Measurements from ENCODE around the gene TPP1. TPM values are rescaled to one million over a fixed set of nuclear protein-coding genes. Genes with fewer than 3 reads are reported as not detected.

Gene TPP1
- total and polyA plus RNA-seq, 10 of the 15 experiments (the other 5 are each of a cell fraction or from before 2014, with no cell fraction given) = 7.5 to 64.6 (median 38.3) TPM

DNA sequence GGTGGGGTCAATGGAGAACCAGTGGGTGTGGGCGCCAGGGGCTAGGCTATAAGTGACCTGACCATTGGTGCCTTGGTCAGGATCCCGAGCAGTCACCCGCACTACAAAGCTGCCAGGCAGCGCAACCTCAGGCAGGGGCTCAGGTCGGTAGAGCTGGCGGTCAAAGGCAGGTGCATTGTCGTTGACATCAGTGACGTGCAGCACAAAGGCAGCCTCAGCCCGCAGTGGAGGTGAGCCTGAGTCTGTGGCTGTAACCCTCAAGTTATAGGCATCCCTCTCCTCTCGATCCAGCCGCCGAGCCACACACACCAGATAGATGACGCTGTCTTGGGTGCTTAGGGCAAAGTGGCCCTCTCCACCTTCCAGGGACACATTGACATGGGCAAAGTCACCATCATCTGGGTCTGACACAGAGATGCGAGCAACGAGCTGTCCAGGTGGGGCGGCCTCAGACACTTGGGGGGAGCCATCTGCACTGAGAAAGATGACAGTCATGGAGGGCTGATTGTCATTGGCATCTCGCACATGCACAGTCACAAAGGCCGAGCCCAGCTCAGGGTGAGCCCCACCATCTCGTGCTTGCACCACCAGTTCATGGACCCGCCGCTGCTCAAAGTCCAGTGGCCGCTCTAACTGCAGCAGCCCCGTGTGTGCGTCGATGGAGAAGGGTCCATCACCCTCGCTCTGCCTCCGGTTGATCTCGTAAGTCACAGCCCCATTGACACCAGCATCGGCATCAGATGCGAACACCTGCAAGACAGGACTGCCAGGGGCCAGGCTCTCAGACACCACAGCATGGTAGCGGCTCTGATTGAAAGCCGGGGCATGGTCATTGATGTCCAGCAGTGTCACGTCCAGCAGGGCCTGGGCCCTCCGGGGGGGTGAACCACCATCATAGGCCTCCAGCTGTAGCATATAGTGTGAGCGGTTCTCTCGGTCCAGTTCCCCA is 21.1 kb upstream of the TPP1 start:
- H3K9me3 ChIP-seq (replicated peaks; ENCODE audit: control insufficient read depth, insufficient read depth, low read length) = no peaks in the 10 kb centered on the region
- no peak overlapping the region for H3K4me3 ChIP-seq
- FAIRE-seq (no peak), DNase-seq (ENCODE audit: low read depth, low spot score) (no peak), ATAC-seq (no peak)
- no peaks in the 10 kb centered on the region for H3K4me1 ChIP-seq (ENCODE audit: control insufficient read depth, insufficient read depth, low read length)
- WGBS (ENCODE audit: insufficient coverage, insufficient replicate concordance, low lambda C conversion rate, missing lambda C conversion rate) = 76% methylated on average over 35 of the region's 36 CpGs
- no peaks in the 10 kb centered on the region for H4K20me1 ChIP-seq (ENCODE audit: control insufficient read depth, insufficient read depth)
- H3K27ac ChIP-seq (ENCODE audit: control insufficient read depth, insufficient read depth) = no peak overlapping the region
- no peaks in the 10 kb centered on the region for H3K36me3 ChIP-seq (ENCODE audit: control insufficient read depth in 2 of 2, insufficient read depth in 2 of 2, low read length in 1 of 2)
- ChIA-PET POLR2A (no interaction called here), CTCF (interaction anchor here (0.7 kb wide), 1 partner anchor 108 kb away, joined by 4 read pairs; no protein-coding TSS in a partner anchor), SMC1A (ENCODE audit: uncharacterized antibody, unreplicated experiment) (interaction anchor here (0.7 to 1.4 kb wide), 2 partner anchors 9 to 132 kb away, joined by 3 read pairs; no protein-coding TSS in a partner anchor), RAD21 (ENCODE audit: unreplicated experiment) (no interaction called here)
- intact Hi-C loops (cut with micrococcal nuclease; ENCODE audit: unreplicated experiment) (no loop called here), in situ Hi-C loops (cut with MboI) (no loop called here)
- H3K9ac ChIP-seq (ENCODE audit: control insufficient read depth, insufficient read depth, low read length) = no peak overlapping the region
- no peaks in the 10 kb centered on the region for H3K79me2 ChIP-seq (ENCODE audit: control insufficient read depth, insufficient read depth, low read length)
- no peak overlapping the region for H3K4me2 ChIP-seq (ENCODE audit: control insufficient read depth, insufficient read depth)
- BruUV-seq (replicated peaks) = no TSS peak
- no peaks in the 10 kb centered on the region for H3K27me3 ChIP-seq (replicated peaks in 1 of 2; ENCODE audit: control insufficient read depth in 2 of 2, insufficient read depth in 2 of 2, low read length in 1 of 2)
- H2AFZ ChIP-seq (ENCODE audit: control insufficient read depth, low read depth, low read length) = no peak overlapping the region
- TF ChIP-seq, protein P1, sequence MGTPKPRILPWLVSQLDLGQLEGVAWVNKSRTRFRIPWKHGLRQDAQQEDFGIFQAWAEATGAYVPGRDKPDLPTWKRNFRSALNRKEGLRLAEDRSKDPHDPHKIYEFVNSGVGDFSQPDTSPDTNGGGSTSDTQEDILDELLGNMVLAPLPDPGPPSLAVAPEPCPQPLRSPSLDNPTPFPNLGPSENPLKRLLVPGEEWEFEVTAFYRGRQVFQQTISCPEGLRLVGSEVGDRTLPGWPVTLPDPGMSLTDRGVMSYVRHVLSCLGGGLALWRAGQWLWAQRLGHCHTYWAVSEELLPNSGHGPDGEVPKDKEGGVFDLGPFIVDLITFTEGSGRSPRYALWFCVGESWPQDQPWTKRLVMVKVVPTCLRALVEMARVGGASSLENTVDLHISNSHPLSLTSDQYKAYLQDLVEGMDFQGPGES (IDR thresholded peaks at IDR 0.05) = no peak
- TF ChIP-seq SPI1 (IDR thresholded peaks at IDR 0.05; ENCODE audit: borderline replicate concordance, insufficient read depth, low read depth, low read length) (no peak), NR2C1 (IDR thresholded peaks at IDR 0.05) (no peak), HDGF (IDR thresholded peaks at IDR 0.05) (no peak), MYC (IDR thresholded peaks at IDR 0.05; ENCODE audit: insufficient read depth, insufficient read length, insufficient replicate concordance, low read length, severe bottlenecking) (no peak), ESRRA (IDR thresholded peaks at IDR 0.05; ENCODE audit: low read length) (no peak), ZNF274 (IDR thresholded peaks at IDR 0.05; ENCODE audit: insufficient read depth, insufficient read length) (no peak), CHD4 (IDR thresholded peaks at IDR 0.05) (no peak), BMI1 (IDR thresholded peaks at IDR 0.05; ENCODE audit: borderline replicate concordance) (no peak), CBFB (IDR thresholded peaks at IDR 0.05; ENCODE audit: low read depth) (no peak), IKZF2 (IDR thresholded peaks at IDR 0.05) (no peak), ZNF622 (IDR thresholded peaks at IDR 0.05) (no peak), ZNF217 (IDR thresholded peaks at IDR 0.05) (no peak), YBX1 (IDR thresholded peaks at IDR 0.05) (no peak)
- TF ChIP-seq, protein P2, sequence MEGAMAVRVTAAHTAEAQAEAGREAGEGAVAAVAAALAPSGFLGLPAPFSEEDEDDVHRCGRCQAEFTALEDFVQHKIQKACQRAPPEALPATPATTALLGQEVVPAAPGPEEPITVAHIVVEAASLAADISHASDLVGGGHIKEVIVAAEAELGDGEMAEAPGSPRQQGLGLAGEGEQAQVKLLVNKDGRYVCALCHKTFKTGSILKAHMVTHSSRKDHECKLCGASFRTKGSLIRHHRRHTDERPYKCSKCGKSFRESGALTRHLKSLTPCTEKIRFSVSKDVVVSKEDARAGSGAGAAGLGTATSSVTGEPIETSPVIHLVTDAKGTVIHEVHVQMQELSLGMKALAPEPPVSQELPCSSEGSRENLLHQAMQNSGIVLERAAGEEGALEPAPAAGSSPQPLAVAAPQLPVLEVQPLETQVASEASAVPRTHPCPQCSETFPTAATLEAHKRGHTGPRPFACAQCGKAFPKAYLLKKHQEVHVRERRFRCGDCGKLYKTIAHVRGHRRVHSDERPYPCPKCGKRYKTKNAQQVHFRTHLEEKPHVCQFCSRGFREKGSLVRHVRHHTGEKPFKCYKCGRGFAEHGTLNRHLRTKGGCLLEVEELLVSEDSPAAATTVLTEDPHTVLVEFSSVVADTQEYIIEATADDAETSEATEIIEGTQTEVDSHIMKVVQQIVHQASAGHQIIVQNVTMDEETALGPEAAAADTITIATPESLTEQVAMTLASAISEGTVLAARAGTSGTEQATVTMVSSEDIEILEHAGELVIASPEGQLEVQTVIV (IDR thresholded peaks at IDR 0.05; ENCODE audit: borderline replicate concordance, partially characterized antibody) = no peak
- TF ChIP-seq, protein P3, sequence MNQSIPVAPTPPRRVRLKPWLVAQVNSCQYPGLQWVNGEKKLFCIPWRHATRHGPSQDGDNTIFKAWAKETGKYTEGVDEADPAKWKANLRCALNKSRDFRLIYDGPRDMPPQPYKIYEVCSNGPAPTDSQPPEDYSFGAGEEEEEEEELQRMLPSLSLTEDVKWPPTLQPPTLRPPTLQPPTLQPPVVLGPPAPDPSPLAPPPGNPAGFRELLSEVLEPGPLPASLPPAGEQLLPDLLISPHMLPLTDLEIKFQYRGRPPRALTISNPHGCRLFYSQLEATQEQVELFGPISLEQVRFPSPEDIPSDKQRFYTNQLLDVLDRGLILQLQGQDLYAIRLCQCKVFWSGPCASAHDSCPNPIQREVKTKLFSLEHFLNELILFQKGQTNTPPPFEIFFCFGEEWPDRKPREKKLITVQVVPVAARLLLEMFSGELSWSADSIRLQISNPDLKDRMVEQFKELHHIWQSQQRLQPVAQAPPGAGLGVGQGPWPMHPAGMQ (IDR thresholded peaks at IDR 0.05; ENCODE audit: borderline replicate concordance) = no peak
- TF ChIP-seq, protein P4, sequence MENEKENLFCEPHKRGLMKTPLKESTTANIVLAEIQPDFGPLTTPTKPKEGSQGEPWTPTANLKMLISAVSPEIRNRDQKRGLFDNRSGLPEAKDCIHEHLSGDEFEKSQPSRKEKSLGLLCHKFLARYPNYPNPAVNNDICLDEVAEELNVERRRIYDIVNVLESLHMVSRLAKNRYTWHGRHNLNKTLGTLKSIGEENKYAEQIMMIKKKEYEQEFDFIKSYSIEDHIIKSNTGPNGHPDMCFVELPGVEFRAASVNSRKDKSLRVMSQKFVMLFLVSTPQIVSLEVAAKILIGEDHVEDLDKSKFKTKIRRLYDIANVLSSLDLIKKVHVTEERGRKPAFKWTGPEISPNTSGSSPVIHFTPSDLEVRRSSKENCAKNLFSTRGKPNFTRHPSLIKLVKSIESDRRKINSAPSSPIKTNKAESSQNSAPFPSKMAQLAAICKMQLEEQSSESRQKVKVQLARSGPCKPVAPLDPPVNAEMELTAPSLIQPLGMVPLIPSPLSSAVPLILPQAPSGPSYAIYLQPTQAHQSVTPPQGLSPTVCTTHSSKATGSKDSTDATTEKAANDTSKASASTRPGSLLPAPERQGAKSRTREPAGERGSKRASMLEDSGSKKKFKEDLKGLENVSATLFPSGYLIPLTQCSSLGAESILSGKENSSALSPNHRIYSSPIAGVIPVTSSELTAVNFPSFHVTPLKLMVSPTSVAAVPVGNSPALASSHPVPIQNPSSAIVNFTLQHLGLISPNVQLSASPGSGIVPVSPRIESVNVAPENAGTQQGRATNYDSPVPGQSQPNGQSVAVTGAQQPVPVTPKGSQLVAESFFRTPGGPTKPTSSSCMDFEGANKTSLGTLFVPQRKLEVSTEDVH (IDR thresholded peaks at IDR 0.05; ENCODE audit: low read depth, partially characterized antibody) = no peak

All from GM12878 (cell line).